DMS79 (cell line): Measurements from ENCODE around the gene GRIP1.

ENCODE experiments used
- DNase-seq: peaks from one replicate; lab custom pipeline; 2025; lab: John Stamatoyannopoulos, UW

The GRIP1 gene

GRCh38 chr12:66600903-66601302, 78.0 kb downstream of the GRIP1 start:
- DNase-seq, result no peak

DNA sequence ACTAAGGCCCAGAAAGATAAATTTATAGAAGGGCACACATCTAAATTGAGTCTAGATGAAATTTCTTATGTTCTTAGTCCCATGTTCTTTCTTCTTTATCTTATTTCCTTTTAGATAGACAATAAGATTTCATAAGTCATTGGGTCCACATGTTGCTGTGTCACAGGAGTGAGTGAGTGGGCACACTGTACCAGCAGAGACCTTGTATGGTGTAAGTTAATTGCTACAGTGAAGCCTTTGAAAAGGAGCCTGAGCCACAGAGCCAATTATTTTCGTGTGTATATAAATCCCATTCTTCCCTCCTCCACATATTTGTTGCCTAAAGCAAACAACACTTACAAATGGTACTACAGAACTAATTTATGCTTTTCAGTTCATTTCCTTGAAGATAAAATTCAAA, 79.1 kb downstream of the GRIP1 start:
- DNase-seq, result no peak

- DNase-seq, result no peak
Observed at GRCh38 chr12:66598608-66599007, 80.3 kb downstream of the GRIP1 start.

DNA sequence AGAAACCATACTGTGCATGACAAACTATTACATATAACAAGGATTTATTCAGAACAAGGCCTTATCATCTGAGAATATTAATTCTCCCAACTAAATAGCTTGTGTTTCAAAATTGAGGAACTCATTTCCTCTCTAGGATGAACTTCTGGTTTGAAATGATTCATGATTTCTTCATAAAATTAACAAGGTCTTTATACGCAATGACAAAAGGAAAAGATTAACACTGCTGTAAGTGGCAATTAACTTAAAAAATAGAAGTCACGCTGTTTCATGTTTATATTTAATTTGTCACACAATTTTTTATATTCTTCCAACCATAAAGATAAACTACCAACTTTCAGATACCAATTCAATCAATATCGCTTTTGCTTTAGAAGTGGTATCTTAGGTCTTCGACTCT, 80.8 kb downstream of the GRIP1 start:
- no peak for DNase-seq

DNA sequence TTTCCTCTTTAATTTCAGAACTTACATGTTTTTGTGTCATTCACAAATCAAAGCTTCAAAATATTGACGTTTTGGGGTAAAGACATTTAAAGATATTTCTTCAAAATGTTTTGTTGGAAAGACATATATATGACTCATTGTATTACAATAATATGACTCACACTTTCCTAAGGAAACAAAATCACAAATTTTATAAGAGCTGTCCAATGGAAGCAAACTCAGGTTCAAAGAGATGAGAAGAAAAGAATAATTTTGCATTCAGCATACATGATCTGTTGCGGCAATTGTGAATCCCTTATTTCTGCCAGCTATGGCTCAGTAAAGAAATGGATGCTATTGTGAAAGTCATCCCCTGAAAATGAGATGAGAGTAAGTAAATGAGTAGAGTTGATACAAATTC, 82.7 kb downstream of the GRIP1 start:
- no peak for DNase-seq

DNA sequence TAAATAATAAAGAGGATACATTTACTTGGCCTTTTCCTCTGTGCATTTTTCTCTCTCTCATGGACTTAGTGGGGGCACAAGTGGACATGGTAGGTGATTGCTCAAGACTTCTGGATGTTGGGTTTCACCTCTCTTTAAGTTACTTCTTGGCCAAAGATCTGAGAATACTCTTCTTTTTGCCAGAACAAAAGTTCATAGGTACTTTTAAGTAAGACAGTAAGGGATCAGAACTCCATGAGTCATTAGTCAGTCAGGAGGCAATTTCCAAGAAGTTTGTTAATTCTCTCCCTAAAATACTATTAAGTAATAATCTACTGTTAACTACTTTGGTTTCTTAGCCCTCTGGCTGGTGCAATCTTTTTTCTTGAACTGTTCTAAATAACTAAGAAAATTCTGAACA, 84.2 kb downstream of the GRIP1 start:
- DNase-seq, result no peak

- DNase-seq, result no peak
Observed at GRCh38 chr12:66590275-66590985, 88.4 kb downstream of the GRIP1 start.

- no peak for DNase-seq
Observed at GRCh38 chr12:66589095-66589494, 89.8 kb downstream of the GRIP1 start.

- DNase-seq, result no peak
Observed at GRCh38 chr12:66587912-66588311, 91.0 kb downstream of the GRIP1 start.

DNA sequence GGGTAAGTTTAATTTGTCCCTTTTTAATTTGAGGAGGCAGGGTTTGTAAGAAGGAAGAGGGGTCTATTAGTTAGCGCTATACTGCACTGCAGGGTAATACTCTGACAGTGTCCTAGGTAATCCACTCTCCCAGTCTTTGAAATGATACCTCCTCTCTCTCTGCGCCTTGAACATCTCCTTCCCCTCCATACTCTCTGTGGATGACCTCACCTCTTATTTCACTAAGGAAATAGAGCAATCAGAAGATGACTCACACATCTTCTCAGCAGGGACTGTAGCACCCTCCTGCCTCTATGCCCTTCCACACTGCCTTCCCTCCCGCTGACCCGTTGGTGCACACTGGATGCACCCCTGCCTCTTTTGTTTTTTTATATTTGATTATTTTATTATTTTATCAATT, 94.2 kb downstream of the GRIP1 start:
- no peak for DNase-seq

GRCh38 chr12:66573605-66574004, 105.3 kb downstream of the GRIP1 start:
- no peak for DNase-seq

GRCh38 chr12:66572845-66573244, 106.0 kb downstream of the GRIP1 start:
- no peak for DNase-seq

GRCh38 chr12:66571361-66571915, 107.4 kb downstream of the GRIP1 start:
- DNase-seq, result no peak

DNA sequence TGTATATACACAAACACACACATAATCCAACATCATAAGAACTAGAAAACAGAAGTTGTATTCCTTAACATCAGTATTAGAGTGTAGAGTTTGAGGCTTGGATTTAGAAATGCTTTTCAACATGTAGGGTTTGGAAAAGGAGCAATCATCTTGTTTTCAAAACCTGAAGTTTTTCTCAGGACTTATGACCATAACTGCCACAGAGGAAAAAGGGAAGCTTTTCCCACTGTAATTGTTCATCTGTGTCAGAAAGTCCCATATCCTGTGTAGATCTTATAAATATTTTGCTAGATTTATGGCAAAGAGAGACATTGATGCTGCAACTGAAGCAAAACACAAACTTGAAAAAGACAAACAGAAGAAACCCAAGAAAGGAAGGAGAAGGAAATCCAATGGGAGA, 115.7 kb downstream of the GRIP1 start:
- no peak for DNase-seq

GRCh38 chr12:66555113-66555512, 123.8 kb downstream of the GRIP1 start:
- DNase-seq, result no peak

GRCh38 chr12:66552716-66553115, 126.2 kb downstream of the GRIP1 start:
- DNase-seq, result no peak

GRCh38 chr12:66550626-66551025, 128.2 kb downstream of the GRIP1 start:
- DNase-seq, result no peak

GRCh38 chr12:66549050-66549389, 129.9 kb downstream of the GRIP1 start:
- no peak for DNase-seq

- no peak for DNase-seq
Observed at GRCh38 chr12:66548338-66549049, 130.4 kb downstream of the GRIP1 start.

DNA sequence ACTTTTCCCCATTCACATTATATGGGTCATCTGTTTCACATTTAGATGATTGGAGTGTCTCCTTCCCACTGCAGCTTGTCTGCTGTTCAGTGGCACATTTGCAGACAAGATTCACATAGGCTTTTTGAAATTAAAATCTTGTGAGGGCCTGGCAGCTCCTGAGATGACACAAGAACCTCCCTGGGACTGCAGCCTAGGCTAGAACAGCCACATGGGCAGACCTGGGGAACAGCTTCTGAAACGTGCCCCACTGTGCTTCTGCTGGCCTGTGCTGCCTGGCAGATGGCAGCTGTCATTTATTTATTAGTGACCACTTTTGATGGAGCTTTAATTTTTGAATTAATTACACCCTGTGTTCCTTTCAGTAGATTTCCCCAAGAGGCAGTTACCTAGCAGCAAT, 137.4 kb downstream of the GRIP1 start:
- no peak for DNase-seq

GRCh38 chr12:66539431-66539830, 139.4 kb downstream of the GRIP1 start:
- DNase-seq, result no peak

DNA sequence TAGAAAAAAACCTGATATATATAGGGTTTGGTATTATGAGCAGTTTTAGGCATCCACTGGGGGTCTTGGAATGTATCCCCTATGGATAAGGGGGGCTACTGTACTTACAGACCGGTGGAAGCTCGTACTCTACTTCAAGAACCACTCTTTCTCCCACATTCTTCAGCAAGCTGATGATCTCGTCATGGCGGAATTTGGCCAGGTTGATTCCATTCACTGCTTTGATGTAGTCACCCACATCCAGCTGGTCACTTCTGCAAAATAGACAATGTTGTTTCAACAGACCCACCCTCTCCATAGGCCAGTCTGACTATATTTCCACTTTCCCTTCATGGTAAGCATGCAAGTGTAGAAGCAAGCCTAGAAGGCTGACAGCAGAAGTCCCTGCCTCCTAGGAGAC, 139.9 kb downstream of the GRIP1 start:
- DNase-seq, result no peak

- DNase-seq, result no peak
Observed at GRCh38 chr12:66537876-66538275, 141.0 kb downstream of the GRIP1 start.

- DNase-seq, result no peak
Observed at GRCh38 chr12:66533767-66534166, 145.1 kb downstream of the GRIP1 start.
